Activated CD8-positive, alpha-beta memory T cell treated with anti-CD3 and anti-CD28 coated beads, Interleukin-2, amount 50 U/mL, for 4 hours (primary cell): ENCODE data around the gene PCDHGB4.
"Not testable (repeated sequence)": the region's sequence is repeated elsewhere in the genome, so short reads cannot be mapped to it uniquely, and the experiment has no call there.

Experiments used
- DNase-seq: peaks from one replicate; pipeline ENCODE4 v3.0.0-alpha.2; 2020

PCDHGB4 gene

DNA sequence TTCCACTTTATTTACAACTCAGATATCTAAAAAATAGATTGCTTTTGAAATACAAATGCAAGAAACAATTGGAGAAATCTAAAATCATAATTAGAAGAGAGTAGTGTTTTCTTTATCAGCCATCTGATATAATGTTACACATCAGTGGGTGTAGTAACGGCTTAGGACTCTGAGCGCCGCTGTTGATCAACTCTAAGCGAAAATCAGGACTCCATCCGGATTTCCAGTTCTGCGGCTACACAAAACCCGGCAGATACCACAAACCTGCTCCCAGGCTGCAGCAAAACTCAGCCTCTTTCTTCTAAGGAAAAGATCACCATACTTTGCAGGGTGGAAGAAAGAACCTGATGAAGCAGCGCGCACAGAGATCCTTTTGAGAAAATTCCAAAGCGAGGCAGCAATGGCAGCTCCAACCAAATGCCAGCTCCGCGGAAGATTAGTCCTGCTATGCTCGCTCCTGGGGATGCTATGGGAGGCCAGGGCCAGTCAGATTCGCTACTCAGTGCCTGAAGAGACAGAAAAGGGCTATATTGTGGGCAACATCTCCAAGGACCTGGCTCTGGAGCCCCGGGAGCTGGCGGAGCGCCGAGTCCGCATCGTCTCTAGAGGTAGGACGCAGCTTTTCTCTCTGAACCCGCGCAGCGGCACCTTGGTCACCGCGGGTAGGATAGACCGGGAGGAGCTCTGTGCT lies 15.2 kb downstream of the PCDHGB4 start, which contains the start of gene PCDHGA9:
TSS of gene PCDHGA9 (plus strand) at position 226 of the 691 bp plus-strand sequence. CDS start at position 401, 175 bp downstream.
- no peak for DNase-seq

DNA sequence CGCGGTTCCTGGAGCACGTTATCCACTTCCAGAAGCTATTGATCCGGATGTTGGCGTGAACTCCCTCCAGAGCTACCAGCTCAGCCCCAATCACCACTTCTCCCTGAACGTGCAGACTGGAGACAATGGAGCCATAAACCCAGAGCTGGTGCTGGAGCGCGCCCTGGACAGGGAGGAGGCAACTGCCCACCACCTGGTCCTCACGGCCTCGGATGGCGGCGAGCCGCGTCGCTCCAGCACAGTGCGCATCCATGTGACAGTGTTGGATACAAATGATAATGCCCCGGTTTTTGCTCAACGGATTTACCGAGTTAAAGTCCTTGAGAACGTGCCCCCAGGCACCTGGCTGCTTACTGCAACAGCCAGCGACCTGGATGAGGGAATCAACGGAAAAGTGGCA lies 15.9 kb downstream of the PCDHGB4 start:
- DNase-seq = no peak

DNA sequence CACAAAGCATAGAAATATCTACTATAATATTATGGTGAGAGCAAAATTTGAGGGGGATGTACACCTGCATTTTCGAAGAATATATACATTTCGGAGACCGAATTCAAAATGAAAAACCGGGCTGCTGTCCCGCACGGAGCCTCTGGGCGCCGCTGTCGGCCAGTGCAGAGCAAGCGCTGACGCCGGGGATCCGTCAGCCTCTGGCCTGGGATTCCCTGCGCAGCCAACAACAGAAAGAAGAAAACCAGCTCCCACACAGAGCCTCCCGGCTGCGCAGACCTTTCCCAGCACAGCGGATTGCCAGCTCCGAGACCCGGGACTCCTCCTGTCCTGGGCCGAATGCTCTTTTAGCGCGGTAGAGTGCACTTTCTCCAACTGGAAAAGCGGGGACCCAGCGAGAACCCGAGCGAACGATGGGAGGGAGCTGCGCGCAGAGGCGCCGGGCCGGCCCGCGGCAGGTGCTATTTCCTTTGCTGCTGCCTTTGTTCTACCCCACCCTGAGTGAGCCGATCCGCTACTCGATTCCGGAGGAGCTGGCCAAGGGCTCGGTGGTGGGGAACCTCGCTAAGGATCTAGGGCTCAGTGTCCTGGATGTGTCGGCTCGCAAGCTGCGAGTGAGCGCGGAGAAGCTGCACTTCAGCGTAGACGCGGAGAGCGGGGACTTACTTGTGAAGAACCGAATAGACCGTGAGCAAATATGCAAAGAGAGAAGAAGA lies 20.4 kb downstream of the PCDHGB4 start, which contains the start of gene PCDHGB6:
TSS of gene PCDHGB6 (plus strand) at position 232 of the 716 bp plus-strand sequence. CDS start at position 414, 182 bp downstream.
- not testable (repeated sequence) for DNase-seq

DNA sequence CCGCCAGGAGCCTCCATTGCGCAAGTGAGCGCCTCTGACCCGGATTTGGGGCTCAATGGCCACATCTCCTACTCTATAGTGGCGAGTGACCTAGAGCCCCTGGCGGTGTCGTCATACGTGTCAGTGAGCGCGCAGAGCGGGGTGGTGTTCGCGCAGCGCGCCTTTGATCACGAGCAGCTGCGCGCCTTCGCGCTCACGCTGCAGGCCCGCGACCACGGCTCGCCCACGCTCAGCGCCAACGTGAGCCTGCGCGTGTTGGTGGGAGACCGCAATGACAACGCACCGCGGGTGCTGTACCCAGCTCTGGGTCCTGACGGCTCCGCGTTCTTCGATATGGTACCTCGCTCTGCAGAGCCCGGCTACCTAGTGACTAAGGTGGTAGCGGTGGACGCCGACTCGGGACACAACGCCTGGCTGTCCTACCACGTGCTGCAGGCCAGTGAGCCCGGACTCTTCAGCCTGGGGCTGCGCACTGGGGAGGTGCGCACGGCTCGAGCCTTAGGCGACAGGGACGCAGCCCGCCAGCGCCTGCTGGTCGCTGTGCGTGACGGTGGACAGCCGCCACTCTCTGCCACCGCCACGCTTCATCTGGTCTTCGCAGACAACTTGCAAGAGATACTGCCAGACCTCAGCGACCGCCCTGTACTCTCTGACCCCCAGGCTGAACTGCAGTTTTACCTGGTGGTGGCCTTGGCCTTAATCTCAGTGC lies 22.3 kb downstream of the PCDHGB4 start:
- DNase-seq = no peak

DNA sequence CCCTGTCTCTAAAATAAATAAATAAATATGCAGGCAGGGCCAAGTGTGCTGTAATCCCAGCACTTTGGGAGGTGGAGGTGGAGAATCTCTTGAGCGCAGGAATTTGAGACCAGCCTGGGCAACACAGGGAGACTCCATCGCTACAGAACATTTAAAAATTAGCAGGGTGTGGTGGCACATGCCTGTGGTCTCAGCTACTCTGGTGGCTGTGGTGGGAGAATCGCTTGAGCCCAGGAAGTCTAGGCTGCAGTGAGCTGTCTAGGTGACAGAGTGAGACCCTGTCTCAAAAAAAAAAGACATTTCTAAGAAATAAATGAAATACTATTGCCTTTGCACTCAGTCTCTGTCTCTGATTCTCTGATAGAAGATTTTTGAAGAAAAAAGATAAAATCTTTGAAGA lies 24.1 kb downstream of the PCDHGB4 start:
- no peak for DNase-seq

DNA sequence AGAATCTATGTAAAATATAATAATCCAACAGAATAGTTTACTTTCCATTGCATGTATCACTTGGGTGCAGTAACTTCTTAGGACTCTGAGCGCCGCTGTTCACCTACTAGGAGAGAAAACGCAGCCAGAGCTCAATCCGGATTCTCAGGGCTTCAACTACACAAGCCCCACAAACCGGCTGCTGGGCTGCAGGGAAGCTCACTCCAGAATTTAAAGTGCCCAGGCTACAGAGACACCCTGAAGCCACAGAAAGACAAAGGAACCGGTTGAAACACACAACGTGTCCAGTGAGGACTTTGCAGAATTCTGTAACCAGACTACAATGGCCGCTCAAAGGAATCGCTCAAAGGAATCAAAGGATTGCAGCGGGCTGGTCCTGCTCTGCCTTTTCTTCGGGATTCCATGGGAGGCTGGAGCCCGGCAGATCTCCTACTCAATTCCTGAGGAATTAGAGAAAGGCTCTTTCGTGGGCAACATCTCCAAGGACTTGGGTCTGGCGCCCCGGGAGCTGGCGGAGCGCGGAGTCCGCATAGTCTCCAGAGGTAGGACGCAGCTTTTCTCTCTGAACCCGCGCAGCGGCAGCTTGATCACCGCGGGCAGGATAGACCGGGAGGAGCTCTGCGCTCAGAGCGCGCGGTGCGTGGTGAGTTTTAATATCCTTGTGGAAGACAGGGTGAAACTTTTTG lies 25.5 kb downstream of the PCDHGB4 start, which contains the start of gene PCDHGA10:
TSS of gene PCDHGA10 (plus strand) at position 134 of the 686 bp plus-strand sequence. CDS start at position 323, 189 bp downstream.
- DNase-seq = peak; percentile 42

DNA sequence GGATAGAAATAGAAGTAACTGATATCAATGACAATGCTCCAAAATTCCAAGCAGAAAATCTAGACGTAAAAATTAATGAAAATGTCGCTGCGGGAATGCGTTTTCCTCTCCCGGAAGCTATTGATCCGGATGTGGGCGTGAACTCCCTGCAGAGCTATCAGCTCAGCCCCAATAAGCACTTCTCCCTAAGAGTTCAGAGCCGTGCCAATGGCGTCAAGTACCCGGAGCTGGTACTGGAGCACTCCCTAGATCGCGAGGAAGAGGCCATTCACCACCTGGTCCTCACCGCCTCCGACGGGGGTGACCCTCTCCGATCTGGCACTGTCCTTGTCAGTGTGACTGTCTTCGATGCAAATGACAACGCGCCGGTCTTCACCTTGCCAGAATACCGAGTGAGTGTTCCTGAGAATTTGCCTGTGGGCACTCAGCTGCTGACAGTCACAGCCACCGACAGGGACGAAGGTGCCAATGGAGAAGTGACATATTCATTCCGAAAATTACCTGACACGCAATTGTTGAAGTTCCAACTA lies 26.1 kb downstream of the PCDHGB4 start:
- DNase-seq = no peak

DNA sequence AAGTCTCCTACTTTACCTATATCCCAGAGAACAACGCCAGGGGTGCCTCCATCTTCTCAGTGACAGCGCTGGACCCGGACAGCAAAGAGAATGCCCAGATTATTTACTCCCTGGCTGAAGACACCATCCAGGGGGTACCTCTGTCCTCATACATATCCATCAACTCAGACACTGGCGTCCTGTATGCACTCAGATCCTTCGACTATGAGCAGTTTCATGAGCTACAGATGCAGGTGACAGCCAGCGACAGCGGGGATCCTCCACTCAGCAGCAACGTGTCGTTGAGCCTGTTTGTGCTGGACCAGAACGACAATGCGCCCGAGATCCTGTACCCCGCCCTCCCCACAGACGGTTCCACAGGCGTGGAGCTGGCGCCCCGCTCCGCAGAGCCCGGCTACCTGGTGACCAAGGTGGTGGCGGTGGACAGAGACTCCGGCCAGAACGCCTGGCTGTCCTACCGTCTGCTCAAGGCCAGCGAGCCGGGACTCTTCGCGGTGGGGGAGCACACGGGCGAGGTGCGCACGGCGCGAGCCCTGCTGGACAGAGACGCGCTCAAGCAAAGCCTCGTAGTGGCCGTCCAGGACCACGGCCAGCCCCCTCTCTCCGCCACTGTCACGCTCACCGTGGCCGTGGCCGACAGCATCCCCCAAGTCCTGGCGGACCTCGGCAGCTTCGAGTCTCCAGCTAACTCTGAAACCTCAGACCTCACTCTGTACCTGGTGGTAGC lies 27.2 kb downstream of the PCDHGB4 start:
- not testable (repeated sequence) for DNase-seq

DNA sequence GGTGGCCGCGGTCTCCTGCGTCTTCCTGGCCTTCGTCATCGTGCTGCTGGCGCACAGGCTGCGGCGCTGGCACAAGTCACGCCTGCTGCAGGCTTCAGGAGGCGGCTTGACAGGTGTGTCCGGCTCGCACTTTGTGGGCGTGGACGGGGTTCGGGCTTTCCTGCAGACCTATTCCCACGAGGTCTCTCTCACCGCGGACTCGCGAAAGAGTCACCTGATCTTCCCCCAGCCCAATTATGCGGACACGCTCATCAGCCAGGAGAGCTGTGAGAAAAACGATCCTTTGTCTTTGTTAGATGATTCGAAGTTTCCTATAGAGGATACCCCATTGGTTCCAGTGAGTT lies 27.7 kb downstream of the PCDHGB4 start:
- not testable (repeated sequence) for DNase-seq

DNA sequence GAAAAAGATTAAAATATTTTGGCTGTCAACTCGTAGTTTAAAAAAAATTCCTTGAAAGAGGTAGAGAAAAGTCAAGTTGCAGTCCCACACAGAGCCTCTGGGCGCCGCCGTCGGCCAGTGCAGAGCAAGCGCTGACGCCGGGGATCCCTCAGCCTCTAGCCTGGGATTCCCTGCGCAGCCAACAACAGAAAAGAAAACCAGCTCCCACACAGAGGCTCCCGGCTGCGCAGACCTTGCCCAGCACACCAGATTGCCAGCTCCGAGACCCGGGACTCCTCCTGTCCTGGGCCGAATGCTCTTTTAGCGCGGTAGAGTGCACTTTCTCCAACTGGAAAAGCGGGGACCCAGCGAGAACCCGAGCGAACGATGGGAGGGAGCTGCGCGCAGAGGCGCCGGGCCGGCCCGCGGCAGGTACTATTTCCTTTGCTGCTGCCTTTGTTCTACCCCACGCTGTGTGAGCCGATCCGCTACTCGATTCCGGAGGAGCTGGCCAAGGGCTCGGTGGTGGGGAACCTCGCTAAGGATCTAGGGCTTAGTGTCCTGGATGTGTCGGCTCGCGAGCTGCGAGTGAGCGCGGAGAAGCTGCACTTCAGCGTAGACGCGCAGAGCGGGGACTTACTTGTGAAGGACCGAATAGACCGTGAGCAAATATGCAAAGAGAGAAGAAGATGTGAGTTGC lies 30.1 kb downstream of the PCDHGB4 start, which contains the start of gene PCDHGB7:
TSS of gene PCDHGB7 (plus strand) at position 184 of the 679 bp plus-strand sequence. CDS start at position 367, 183 bp downstream.
- not testable (repeated sequence) for DNase-seq

DNA sequence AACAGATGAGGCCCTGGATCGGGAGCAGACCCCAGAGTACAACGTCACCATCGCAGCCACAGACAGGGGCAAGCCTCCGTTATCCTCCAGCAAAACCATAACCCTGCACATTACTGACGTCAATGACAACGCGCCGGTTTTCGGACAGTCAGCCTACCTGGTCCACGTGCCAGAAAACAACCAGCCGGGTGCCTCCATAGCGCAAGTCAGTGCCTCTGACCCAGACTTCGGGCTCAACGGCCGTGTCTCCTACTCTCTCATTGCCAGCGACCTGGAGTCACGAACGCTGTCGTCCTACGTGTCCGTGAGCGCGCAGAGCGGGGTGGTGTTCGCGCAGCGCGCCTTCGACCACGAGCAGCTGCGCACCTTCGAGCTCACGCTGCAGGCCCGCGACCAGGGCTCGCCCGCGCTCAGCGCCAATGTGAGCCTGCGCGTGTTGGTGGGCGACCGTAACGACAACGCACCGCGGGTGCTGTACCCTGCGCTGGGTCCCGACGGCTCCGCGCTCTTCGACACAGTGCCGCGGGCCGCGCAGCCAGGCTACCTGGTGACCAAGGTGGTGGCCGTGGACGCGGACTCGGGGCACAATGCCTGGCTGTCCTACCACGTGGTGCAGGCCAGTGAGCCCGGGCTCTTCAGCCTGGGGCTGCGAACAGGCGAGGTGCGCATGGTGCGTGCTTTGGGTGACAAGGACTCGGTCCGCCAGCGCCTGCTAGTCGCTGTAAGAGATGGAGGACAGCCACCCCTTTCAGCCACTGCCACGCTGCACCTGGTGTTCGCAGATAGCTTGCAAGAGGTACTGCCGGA lies 31.8 kb downstream of the PCDHGB4 start:
- no peak for DNase-seq

DNA sequence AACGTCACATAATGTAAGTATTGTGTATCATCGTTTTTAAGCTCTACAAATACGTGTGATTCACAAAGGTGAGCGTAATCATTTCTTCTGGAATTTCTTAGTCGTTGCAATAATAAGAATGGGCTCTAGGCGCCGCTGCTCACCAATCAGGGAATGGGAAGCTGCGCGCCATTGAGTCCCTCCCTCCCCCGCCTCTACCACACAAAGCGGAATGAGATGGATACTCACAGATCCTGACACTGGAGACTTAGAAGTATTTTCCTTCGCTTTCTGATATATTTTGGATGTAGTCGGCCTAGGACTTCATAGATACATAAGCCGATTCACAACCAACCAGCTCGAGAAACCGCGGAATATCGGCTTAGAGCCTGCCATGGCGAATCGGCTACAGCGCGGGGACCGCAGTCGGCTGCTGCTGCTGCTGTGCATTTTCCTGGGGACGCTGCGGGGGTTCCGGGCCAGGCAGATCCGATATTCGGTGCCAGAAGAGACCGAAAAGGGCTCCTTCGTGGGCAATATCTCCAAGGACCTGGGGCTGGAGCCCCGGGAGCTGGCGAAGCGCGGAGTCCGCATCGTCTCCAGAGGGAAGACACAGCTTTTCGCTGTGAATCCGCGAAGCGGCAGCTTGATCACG lies 33.5 kb downstream of the PCDHGB4 start, which contains the start of gene PCDHGA11:
TSS of gene PCDHGA11 (plus strand) at position 197 of the 634 bp plus-strand sequence. CDS start at position 374, 177 bp downstream.
- no peak for DNase-seq

DNA sequence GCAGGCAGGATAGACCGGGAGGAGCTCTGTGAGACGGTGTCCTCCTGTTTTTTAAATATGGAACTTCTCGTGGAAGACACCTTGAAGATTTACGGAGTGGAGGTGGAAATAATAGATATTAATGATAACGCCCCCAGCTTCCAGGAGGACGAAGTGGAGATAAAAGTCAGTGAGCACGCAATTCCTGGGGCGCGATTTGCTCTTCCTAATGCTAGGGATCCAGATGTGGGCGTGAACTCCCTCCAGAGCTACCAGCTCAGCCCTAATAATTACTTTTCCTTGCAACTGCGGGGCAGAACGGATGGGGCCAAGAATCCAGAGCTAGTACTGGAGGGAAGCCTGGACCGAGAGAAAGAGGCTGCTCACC lies 34.0 kb downstream of the PCDHGB4 start:
- no peak for DNase-seq

DNA sequence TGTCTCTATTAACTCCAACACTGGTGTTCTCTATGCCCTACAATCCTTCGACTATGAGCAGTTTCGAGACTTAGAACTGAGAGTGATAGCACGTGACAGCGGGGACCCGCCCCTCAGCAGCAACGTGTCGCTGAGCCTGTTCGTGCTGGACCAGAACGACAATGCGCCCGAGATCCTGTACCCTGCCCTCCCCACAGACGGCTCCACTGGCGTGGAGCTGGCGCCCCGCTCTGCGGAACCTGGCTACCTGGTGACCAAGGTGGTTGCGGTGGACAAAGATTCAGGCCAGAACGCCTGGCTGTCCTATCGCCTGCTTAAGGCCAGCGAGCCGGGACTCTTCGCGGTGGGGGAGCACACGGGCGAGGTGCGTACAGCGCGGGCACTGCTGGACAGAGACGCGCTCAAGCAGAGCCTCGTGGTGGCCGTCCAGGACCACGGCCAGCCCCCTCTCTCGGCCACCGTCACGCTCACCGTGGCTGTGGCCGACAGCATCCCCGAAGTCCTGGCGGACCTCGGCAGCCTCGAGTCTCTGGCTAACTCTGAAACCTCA lies 35.3 kb downstream of the PCDHGB4 start:
- no peak for DNase-seq

DNA sequence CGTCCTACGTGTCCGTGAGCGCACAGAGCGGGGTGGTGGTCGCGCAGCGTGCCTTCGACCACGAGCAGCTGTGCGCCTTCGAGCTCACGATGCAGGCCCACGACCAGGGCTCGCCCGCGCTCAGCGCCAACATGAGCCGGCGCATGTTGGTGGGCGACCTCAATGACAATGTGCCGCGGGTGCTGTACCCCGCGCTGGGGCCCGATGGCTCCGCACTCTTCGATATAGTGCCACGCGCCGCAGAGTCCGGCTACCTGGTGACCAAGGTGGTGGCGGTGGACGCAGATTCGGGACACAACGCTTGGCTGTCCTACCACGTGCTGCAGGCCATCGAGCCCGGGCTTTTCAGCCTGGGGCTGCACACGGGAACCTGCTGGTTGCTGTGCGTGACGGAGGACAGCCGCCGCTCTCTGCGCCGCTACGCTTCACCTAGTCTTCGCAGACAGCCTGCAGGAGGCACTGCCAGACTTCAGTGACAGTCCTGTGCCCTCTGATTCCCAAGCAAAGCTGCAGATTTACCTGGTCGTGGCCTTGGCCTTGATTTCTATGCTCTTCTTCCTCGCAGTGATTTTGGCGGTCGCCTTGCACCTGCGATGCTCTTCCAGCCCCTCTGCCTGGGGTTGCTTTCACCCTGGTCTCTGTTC lies 40.4 kb downstream of the PCDHGB4 start:
- no peak for DNase-seq

DNA sequence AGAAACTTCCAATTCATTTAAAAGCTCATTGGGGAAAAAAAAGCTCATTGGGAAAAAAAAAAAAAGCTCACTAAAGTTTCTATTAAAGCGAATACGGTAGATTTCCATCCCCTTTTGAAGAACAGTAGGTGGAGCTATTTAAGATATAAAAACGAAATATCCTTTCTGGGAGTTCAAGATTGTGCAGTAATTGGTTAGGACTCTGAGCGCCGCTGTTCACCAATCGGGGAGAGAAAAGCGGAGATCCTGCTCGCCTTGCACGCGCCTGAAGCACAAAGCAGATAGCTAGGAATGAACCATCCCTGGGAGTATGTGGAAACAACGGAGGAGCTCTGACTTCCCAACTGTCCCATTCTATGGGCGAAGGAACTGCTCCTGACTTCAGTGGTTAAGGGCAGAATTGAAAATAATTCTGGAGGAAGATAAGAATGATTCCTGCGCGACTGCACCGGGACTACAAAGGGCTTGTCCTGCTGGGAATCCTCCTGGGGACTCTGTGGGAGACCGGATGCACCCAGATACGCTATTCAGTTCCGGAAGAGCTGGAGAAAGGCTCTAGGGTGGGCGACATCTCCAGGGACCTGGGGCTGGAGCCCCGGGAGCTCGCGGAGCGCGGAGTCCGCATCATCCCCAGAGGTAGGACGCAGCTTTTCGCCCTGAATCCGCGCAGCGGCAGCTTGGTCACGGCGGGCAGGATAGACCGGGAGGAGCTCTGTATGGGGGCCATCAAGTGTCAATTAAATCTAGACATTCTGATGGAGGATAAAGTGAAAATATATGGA lies 43.0 kb downstream of the PCDHGB4 start, which contains the start of gene PCDHGA12:
TSS of gene PCDHGA12 (plus strand) at position 176 of the 782 bp plus-strand sequence. CDS start at position 429, 253 bp downstream.
- no peak for DNase-seq

DNA sequence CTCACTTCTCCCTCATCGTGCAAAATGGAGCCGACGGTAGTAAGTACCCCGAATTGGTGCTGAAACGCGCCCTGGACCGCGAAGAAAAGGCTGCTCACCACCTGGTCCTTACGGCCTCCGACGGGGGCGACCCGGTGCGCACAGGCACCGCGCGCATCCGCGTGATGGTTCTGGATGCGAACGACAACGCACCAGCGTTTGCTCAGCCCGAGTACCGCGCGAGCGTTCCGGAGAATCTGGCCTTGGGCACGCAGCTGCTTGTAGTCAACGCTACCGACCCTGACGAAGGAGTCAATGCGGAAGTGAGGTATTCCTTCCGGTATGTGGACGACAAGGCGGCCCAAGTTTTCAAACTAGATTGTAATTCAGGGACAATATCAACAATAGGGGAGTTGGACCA lies 43.8 kb downstream of the PCDHGB4 start:
- no peak for DNase-seq

DNA sequence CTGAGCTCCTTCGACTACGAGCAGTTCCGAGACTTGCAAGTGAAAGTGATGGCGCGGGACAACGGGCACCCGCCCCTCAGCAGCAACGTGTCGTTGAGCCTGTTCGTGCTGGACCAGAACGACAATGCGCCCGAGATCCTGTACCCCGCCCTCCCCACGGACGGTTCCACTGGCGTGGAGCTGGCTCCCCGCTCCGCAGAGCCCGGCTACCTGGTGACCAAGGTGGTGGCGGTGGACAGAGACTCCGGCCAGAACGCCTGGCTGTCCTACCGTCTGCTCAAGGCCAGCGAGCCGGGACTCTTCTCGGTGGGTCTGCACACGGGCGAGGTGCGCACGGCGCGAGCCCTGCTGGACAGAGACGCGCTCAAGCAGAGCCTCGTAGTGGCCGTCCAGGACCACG lies 44.8 kb downstream of the PCDHGB4 start:
- not testable (repeated sequence) for DNase-seq
